B cell (primary cell): ENCODE results near the gene ITSN1. TPM values are rescaled to one million over a fixed set of nuclear protein-coding genes. Genes with fewer than 3 reads are reported as not detected.

ENCODE experiments used
- ATAC-seq: fragments of 200-7000 bp; cut with Tn5 transposase; one replicate; pipeline ENCODE4 v1.10.0; 2021; ENCODE audit warnings: low read depth, mild to moderate bottlenecking, moderate number of reproducible peaks, moderate library complexity
- CTCF ChIA-PET: fragments of 350-600 bp; sonication (Branson Sonifier 250); formaldehyde crosslinking; loops from one replicate; lab custom pipeline; 2021; ENCODE audit warnings: antibody characterized with exemption, inconsistent platforms; lab: Charles Lee
- POLR2A ChIA-PET: fragments of 350-600 bp; sonication (Branson Sonifier 250); formaldehyde crosslinking; loops from one replicate; lab custom pipeline; 2021; ENCODE audit warnings: antibody characterized with exemption; lab: Charles Lee
- DNase-seq: peaks from one replicate; pipeline ENCODE4 v3.0.0; 2013
- H2AFZ ChIP-seq: 2 replicates; pipeline ENCODE4 v1.6.1; 2012; ENCODE audit warnings: mild to moderate bottlenecking, low read depth, low read length; ENCODE audit not compliant: insufficient read depth, poor library complexity, severe bottlenecking
- H3K27ac ChIP-seq, 2 donors: 1 replicate in 1 of 2; 2 replicates in 1 of 2; pipeline ENCODE4 v1.5.1; 2012 to 2013; ENCODE audit warnings: low read length in 2 of 2, mild to moderate bottlenecking in 2 of 2, moderate library complexity in 1 of 2
- H3K27me3 ChIP-seq, 4 experiments: fragments of 200-600 bp in 1 of 4; sonication (generic) in 1 of 4; replicated peaks in 1 of 4; 1 replicate in 2 of 4; 2 replicates in 2 of 4; pipeline versions ENCODE4 v1.6.1 to v1.7.0; 2013 to 2016; ENCODE audit warnings: low read length in 3 of 4, mild to moderate bottlenecking in 2 of 4, mixed read lengths in 1 of 4, moderate library complexity in 1 of 4; ENCODE audit not compliant: insufficient read depth in 4 of 4, control insufficient read depth in 3 of 4; ENCODE audit errors: control extremely low read depth in 1 of 4
- H3K36me3 ChIP-seq, 2 experiments: replicated peaks in 1 of 2; 1 replicate in 1 of 2; 2 replicates in 1 of 2; pipeline versions ENCODE4 v1.6.1 to v1.7.1; 2013; ENCODE audit warnings: low read length in 1 of 2; ENCODE audit not compliant: insufficient read depth in 2 of 2, control insufficient read depth in 1 of 2; ENCODE audit errors: control extremely low read depth in 1 of 2, extremely low read depth in 1 of 2
- H3K4me1 ChIP-seq, 2 donors: fragments of 200-600 bp in 1 of 2; sonication (generic) in 1 of 2; 1 replicate in 1 of 2; 2 replicates in 1 of 2; pipeline versions ENCODE4 v1.5.1 to v1.6.1; 2013 to 2017; ENCODE audit warnings: low read length in 2 of 2; ENCODE audit not compliant: control insufficient read depth in 2 of 2, insufficient read depth in 2 of 2
- H3K4me2 ChIP-seq: replicated peaks from 2 replicates; pipeline ENCODE3; 2012; ENCODE audit warnings: mild to moderate bottlenecking, low read depth, low read length; ENCODE audit not compliant: poor library complexity, severe bottlenecking
- H3K4me3 ChIP-seq, 5 experiments: fragments of 200-600 bp in 1 of 5; sonication (generic) in 1 of 5; 1 replicate in 3 of 5; 2 replicates in 2 of 5; pipeline versions ENCODE4 v1.5.1 to v1.7.0; 2011 to 2016; ENCODE audit warnings: low read length in 4 of 5, mild to moderate bottlenecking in 4 of 5, low read depth in 2 of 5, control low read depth in 1 of 5, moderate library complexity in 1 of 5; ENCODE audit not compliant: insufficient read depth in 1 of 5; ENCODE audit errors: control extremely low read depth in 1 of 5, extremely low read depth in 1 of 5
- H3K79me2 ChIP-seq: fragments of 200-600 bp; sonication (generic); one replicate; pipeline ENCODE4 v1.6.0; 2016; ENCODE audit warnings: low read length; ENCODE audit not compliant: control insufficient read depth, insufficient read depth
- H3K9ac ChIP-seq: fragments of 200-600 bp; sonication (generic); 2 replicates; pipeline ENCODE4 v1.6.1; 2017; ENCODE audit warnings: mild to moderate bottlenecking, low read length, moderate library complexity
- H3K9me3 ChIP-seq, 3 donors: one replicate each; pipeline versions ENCODE4 v1.6.1 to v1.7.1; 2013; ENCODE audit warnings: low read length in 2 of 3; ENCODE audit not compliant: control insufficient read depth in 2 of 3, insufficient read depth in 1 of 3; ENCODE audit errors: control extremely low read depth in 1 of 3
- H4K20me1 ChIP-seq: 2 replicates; pipeline ENCODE4 v1.6.0; 2012; ENCODE audit warnings: mild to moderate bottlenecking, low read length; ENCODE audit not compliant: insufficient read depth, control insufficient read depth, poor library complexity, severe bottlenecking
- H3K27ac Mint-ChIP-seq: one replicate; pipeline ENCODE4 v1.8.0; 2021; ENCODE audit warnings: mixed read lengths
- H3K27me3 Mint-ChIP-seq: one replicate; pipeline ENCODE4 v1.8.0; 2021; ENCODE audit warnings: mixed read lengths
- H3K4me1 Mint-ChIP-seq: one replicate; pipeline ENCODE4 v1.8.0; 2021; ENCODE audit warnings: mixed read lengths
- H3K4me3 Mint-ChIP-seq: one replicate; pipeline ENCODE4 v1.8.0; 2021; ENCODE audit warnings: mixed read lengths
- H3K9me3 Mint-ChIP-seq: one replicate; pipeline ENCODE4 v1.8.0; 2022; ENCODE audit warnings: mixed read lengths; ENCODE audit not compliant: insufficient read depth
- EZH2 ChIP-seq: IDR thresholded peaks from 2 replicates; pipeline ENCODE4 v1.6.1; 2012; ENCODE audit warnings: borderline replicate concordance, low read depth, mild to moderate bottlenecking, moderate library complexity, low read length; ENCODE audit not compliant: insufficient read depth, poor library complexity, severe bottlenecking
- WGBS: methylation state at CpG from one replicate; pipeline ENCODE4 v1.1.5; 2013; ENCODE audit warnings: missing lambda C conversion rate; ENCODE audit not compliant: insufficient coverage; 5-methylcytosine and 5-hydroxymethylcytosine counted together
- intact Hi-C: fragments of 100-400 bp; cut with micrococcal nuclease; formaldehyde crosslinking; loops from one replicate; pipeline ENCODE4 v1.10.0; 2022
- polyA plus RNA-seq: library from polyadenylated mRNA; depleted of rRNA; stranded (reverse); fragments of >200 nt; gene quantifications from 2 replicates; pipeline ENCODE4 v1.2.3, GENCODE V29; 2012
- total RNA-seq, 2 donors: library from RNA; stranded (reverse); fragments of 120-200 nt in 1 of 2; gene quantifications; 1 replicate in 1 of 2; 2 replicates in 1 of 2; pipeline versions ENCODE4 v1.2.3 to v1.2.4, GENCODE V29; 2013 to 2022
- TF ChIP-seq, protein P1 (sequence below): fragments of 200-600 bp; IDR thresholded peaks from one replicate; pipeline ENCODE4 v1.8.0; 2022; ENCODE audit warnings: antibody characterized with exemption, mild to moderate bottlenecking

The ITSN1 gene
- total and polyA plus RNA-seq, 2 donors (not counting 1 experiment from before 2014, with no cell fraction given), result 0.31 to 2.4 TPM

DNA sequence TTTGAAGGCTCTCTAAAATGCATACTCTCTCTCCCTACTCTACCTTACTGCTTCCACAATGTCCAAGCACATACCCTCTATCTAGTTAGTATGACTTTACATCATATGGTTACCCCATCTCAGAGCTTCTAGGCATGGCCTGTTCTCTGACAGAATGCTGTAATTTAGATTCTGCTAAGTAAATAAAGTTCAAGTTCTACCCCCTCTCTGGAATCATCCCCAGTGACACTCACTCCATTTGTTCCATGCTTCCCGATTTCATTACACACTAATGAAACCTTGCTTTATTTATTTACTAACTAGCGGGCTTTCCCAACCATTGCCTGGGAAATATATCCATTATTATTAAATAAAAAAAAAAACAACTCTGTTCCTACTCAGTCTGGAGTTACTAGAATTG lies 8.0 kb upstream of the ITSN1 start:
- Histone ChIP-seq H3K4me2 (no peak overlapping the region), H4K20me1 (peaks cover 32% of the 10 kb centered on the region), H3K9ac (no peak overlapping the region), H3K36me3 (peaks cover 1 to 22% of the 10 kb centered on the region in 2 experiments), H3K4me1 (no peaks in the 10 kb centered on the region), H3K79me2 (peaks cover 66% of the 10 kb centered on the region), H3K4me3 (no peak overlapping the region), H2AFZ (no peak overlapping the region), H3K9me3 (no peaks in the 10 kb centered on the region), H3K27me3 (no peaks in the 10 kb centered on the region), H3K27ac (no peak overlapping the region)
- POLR2A ChIA-PET, result no interaction called here
- H3K27me3 Mint-ChIP-seq, result no peaks in the 10 kb centered on the region
- H3K4me3 Mint-ChIP-seq, result no peak overlapping the region
- no CpG with 5 or more reads among the region's 2 CpGs for WGBS
- peaks cover 6% of the 10 kb centered on the region for H3K4me1 Mint-ChIP-seq
- DNase-seq (no peak), ATAC-seq (no peak)
- H3K9me3 Mint-ChIP-seq, result no peaks in the 10 kb centered on the region
- no peak for TF ChIP-seq EZH2
- TF ChIP-seq, protein P1, sequence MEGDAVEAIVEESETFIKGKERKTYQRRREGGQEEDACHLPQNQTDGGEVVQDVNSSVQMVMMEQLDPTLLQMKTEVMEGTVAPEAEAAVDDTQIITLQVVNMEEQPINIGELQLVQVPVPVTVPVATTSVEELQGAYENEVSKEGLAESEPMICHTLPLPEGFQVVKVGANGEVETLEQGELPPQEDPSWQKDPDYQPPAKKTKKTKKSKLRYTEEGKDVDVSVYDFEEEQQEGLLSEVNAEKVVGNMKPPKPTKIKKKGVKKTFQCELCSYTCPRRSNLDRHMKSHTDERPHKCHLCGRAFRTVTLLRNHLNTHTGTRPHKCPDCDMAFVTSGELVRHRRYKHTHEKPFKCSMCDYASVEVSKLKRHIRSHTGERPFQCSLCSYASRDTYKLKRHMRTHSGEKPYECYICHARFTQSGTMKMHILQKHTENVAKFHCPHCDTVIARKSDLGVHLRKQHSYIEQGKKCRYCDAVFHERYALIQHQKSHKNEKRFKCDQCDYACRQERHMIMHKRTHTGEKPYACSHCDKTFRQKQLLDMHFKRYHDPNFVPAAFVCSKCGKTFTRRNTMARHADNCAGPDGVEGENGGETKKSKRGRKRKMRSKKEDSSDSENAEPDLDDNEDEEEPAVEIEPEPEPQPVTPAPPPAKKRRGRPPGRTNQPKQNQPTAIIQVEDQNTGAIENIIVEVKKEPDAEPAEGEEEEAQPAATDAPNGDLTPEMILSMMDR, result no peak
- CTCF ChIA-PET, result interaction anchor here (0.7 kb wide), 1 partner anchor 48 kb away, joined by 3 read pairs; no protein-coding TSS in a partner anchor
- intact Hi-C loops, result no loop called here
- H3K27ac Mint-ChIP-seq, result no peak overlapping the region

DNA sequence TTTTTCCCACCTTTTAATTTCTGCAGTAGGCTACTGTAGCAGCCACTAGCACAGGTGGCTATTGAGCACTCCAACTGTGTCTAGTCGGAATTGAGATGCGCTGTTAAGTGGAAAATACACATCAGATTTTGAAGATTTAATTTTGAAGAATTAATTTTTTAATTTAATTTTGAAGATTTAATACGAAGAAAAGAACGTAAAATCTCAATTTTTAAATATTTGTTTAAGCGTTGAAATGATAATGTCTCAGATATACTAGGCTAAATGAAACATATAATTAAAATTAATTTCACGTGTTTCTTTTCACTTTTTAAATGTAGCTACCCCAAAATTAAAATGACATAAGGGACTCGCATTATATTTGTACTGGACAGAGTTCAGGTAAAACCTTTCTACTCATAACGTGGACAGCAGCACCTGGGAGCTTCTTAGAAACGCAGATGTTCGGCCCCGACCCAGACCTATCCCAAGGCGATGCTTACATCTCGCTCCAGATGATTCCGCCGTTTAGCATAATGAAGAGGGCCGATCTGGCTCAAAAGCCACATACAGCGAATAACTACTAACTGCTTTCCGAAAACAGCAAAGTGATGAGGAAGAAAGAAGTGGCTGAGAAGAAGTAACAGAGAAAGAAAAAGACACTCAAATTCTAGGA lies 1.5 kb upstream of the ITSN1 start:
- H3K4me3 ChIP-seq, result peak overlapping the region; percentile 50 to 91 (median 75)
- 10% methylated on average over 2 of the region's 18 CpGs for WGBS
- intact Hi-C loops, result loop anchor here (1.0 to 5.0 kb wide), 4 partner anchors 53 to 1364 kb away; partner anchors contain the start of genes CFAP298, DONSON, MIS18A and SYNJ1
- peaks cover 22% of the 10 kb centered on the region for H4K20me1 ChIP-seq
- DNase-seq (no peak), ATAC-seq (no peak)
- H3K27me3 ChIP-seq, result peaks cover 0 to 27% (median 19%) of the 10 kb centered on the region in 4 experiments
- H3K79me2 ChIP-seq, result peaks cover 50% of the 10 kb centered on the region
- peak overlapping the region; percentile 68 for H3K9ac ChIP-seq
- Mint-ChIP-seq H3K27ac (peak overlapping the region; percentile 97), H3K4me3 (peak overlapping the region; percentile 94), H3K27me3 (peaks cover 20% of the 10 kb centered on the region), H3K9me3 (no peaks in the 10 kb centered on the region), H3K4me1 (peaks cover 27% of the 10 kb centered on the region)
- peak overlapping the region; percentile 92 for H2AFZ ChIP-seq
- peak overlapping the region; percentile 76 for H3K4me2 ChIP-seq
- TF ChIP-seq, protein P1, result no peak
- no peak for TF ChIP-seq EZH2
- H3K36me3 ChIP-seq, result peaks cover 0 to 1% of the 10 kb centered on the region in 2 experiments
- POLR2A ChIA-PET, result interaction anchor here (0.6 kb wide), 1 partner anchor 27 kb away, joined by 6 read pairs; no protein-coding TSS in a partner anchor
- H3K9me3 ChIP-seq, result no peaks in the 10 kb centered on the region
- H3K27ac ChIP-seq, result peak overlapping the region; percentile 64 to 84
- CTCF ChIA-PET, result no interaction called here
- H3K4me1 ChIP-seq, result peaks cover 16 to 20% of the 10 kb centered on the region in 2 donors
